ENCODE data around the gene MTCL1.

DNA sequence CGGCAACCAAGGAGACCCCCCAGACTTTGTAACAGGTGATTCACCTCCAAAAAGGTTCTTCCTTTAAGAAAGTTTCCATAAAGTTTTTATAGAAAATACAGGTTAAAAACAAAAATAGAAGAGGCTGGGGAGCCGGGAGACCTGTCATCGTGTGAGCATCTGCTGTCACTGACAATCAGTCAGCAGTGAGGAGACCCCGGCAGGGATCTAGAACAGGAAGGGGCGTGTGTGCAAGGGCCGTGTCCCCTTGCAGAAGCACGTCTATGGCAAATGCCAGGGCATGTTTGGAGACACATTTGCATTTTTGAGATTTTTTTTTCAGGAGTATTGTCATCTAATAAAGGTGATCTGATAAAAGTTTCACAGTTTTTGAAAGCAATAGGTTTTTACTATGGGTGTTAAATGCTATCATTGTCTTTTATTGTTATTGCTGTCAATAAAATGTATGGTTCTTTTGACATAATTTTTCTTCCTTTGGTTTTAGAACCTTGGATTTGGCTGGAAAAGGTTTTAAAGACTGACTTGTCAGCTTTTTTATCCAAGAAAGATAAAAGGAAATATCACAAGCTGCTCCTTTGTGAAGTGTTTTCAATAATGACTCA lies 52.1 kb downstream of the MTCL1 start:
- TF ChIP-seq, protein P1, sequence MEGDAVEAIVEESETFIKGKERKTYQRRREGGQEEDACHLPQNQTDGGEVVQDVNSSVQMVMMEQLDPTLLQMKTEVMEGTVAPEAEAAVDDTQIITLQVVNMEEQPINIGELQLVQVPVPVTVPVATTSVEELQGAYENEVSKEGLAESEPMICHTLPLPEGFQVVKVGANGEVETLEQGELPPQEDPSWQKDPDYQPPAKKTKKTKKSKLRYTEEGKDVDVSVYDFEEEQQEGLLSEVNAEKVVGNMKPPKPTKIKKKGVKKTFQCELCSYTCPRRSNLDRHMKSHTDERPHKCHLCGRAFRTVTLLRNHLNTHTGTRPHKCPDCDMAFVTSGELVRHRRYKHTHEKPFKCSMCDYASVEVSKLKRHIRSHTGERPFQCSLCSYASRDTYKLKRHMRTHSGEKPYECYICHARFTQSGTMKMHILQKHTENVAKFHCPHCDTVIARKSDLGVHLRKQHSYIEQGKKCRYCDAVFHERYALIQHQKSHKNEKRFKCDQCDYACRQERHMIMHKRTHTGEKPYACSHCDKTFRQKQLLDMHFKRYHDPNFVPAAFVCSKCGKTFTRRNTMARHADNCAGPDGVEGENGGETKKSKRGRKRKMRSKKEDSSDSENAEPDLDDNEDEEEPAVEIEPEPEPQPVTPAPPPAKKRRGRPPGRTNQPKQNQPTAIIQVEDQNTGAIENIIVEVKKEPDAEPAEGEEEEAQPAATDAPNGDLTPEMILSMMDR (IDR thresholded peaks at IDR 0.05; ENCODE audit: low read length), result no peak
- TF ChIP-seq EZH2 (IDR thresholded peaks at IDR 0.05; ENCODE audit: borderline replicate concordance, low read length), result no peak
